Erythroblast (primary cell): ENCODE results near the gene PLPP6.

Source experiments
- GATA1 ChIP-seq: IDR thresholded peaks from 2 replicates; pipeline ENCODE4 v1.6.1; 2011; ENCODE audit warnings: low read depth, mild to moderate bottlenecking, control low read depth, low read length, moderate library complexity
- POLR2A ChIP-seq: IDR thresholded peaks from 2 replicates; pipeline ENCODE4 v1.6.1; 2011; ENCODE audit warnings: mild to moderate bottlenecking, low read length

DNA sequence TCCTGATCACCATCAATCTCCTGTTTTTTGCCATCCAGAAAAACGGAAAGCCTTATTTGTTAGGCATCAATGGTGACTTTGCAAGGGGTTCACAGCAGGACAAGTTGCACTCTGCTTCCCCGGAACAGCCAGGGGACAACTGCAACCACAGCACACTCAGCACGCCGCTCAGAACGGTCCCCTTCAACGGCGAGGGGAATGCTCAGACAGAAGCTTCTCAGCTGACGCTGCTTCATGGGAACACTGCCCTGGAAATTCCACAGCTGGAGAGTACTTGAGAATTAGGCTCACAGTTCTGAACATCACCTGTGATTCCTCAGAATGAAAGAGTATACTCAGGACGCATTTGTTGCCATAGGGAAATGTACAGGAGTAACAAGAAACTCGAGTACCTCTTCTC is 40.1 kb upstream of the PLPP6 start:
- TF ChIP-seq POLR2A (no peak), GATA1 (no peak)
